K562 (cell line): ENCODE measurements around the gene PALM3. TPM values are rescaled to one million over a fixed set of nuclear protein-coding genes. Genes with fewer than 3 reads are reported as not detected.

Experiments
- ATAC-seq: fragments of 200-7000 bp; cut with Tn5 transposase; 3 replicates; pipeline ENCODE4 v1.9.1; 2020; ENCODE audit warnings: moderate library complexity
- BruUV-seq: library from RNA; stranded (reverse); fragments of 400-500 nt; replicated peaks from 2 replicates; lab custom pipeline; 2021; lab: Mats Ljungman, UMichigan
- CTCF ChIA-PET: fragments of 300-600 bp; formaldehyde crosslinking; extraction: SDS; loops from one replicate; lab custom pipeline; 2021; ENCODE audit warnings: low intra/inter-chr PET ratio; lab: Yijun Ruan, JAX
- POLR2A ChIA-PET: fragments of 300-600, 350-650 bp; sonication (Branson Sonifier 250); formaldehyde crosslinking; extraction: SDS; loops from one replicate; lab custom pipeline; 2021; ENCODE audit warnings: antibody characterized with exemption, inconsistent platforms; lab: Yijun Ruan, JAX
- DNase-seq, 4 experiments: peaks; one replicate each; pipeline versions ENCODE4 v3.0.0 to v3.0.0-alpha.2; 2011 to 2018; ENCODE audit warnings: low spot score in 3 of 4, mixed read lengths in 3 of 4; ENCODE audit errors: extremely low read depth in 1 of 4
- FAIRE-seq: peaks from 2 replicates; lab custom pipeline; 2011; peaks lifted over from hg19 to GRCh38; lab: Jason Lieb, UNC
- H2AFZ ChIP-seq: 2 replicates; pipeline ENCODE4 v1.6.0; 2011; ENCODE audit warnings: low read depth, low read length, control low read depth, inconsistent platforms
- H3K27ac ChIP-seq: fragments of 200-600 bp; 3 replicates; pipeline ENCODE4 v1.8.0; 2011; ENCODE audit warnings: low read depth, mild to moderate bottlenecking, control low read depth, inconsistent platforms, low read length, moderate library complexity, mixed read lengths; ENCODE audit errors: extremely low read depth
- H3K27me3 ChIP-seq, 2 experiments: fragments of 300-600 bp in 1 of 2; 2 replicates in 1 of 2; 3 replicates in 1 of 2; pipeline versions ENCODE4 v1.6.0 to v1.8.0; 2011; ENCODE audit warnings: inconsistent platforms in 2 of 2, low read length in 2 of 2, mild to moderate bottlenecking in 1 of 2, mixed read lengths in 1 of 2, moderate library complexity in 1 of 2; ENCODE audit not compliant: control insufficient read depth in 2 of 2, insufficient read depth in 2 of 2
- H3K36me3 ChIP-seq: fragments of 300-600 bp; 3 replicates; pipeline ENCODE4 v1.8.0; 2011; ENCODE audit warnings: mild to moderate bottlenecking, low read length, inconsistent platforms; ENCODE audit not compliant: control insufficient read depth, insufficient read depth
- H3K4me1 ChIP-seq, 2 experiments: fragments of 200-600 bp in 1 of 2; replicated peaks in 1 of 2; 2 replicates in 1 of 2; 3 replicates in 1 of 2; pipeline versions ENCODE4 v1.5.1 to v1.8.0; 2011; ENCODE audit warnings: inconsistent platforms in 2 of 2, low read length in 2 of 2, mild to moderate bottlenecking in 1 of 2, mixed read lengths in 1 of 2, moderate library complexity in 1 of 2; ENCODE audit not compliant: control insufficient read depth in 2 of 2, insufficient read depth in 2 of 2
- H3K4me2 ChIP-seq: 2 replicates; pipeline ENCODE4 v1.6.1; 2011; ENCODE audit warnings: low read length, control low read depth, inconsistent platforms, mixed read lengths; ENCODE audit not compliant: insufficient read depth
- H3K4me3 ChIP-seq: fragments of 200-600 bp; sonication (generic), shearing (Covaris generic); 2 replicates; pipeline ENCODE4 v1.5.1; 2016; ENCODE audit warnings: control low read depth, inconsistent platforms
- H3K79me2 ChIP-seq: fragments of 200-600 bp; 3 replicates; pipeline ENCODE4 v1.8.0; 2011; ENCODE audit warnings: low read length, inconsistent platforms; ENCODE audit not compliant: control insufficient read depth, insufficient read depth
- H3K9ac ChIP-seq, 2 experiments: 2 replicates each; pipeline versions ENCODE4 v1.6.0 to v1.6.1; 2011; ENCODE audit warnings: low read depth in 2 of 2, low read length in 2 of 2, control low read depth in 1 of 2, inconsistent platforms in 1 of 2, mild to moderate bottlenecking in 1 of 2, mixed read lengths in 1 of 2; ENCODE audit not compliant: insufficient read depth in 1 of 2
- H3K9me1 ChIP-seq: one replicate; pipeline ENCODE4 v1.6.0; 2011; ENCODE audit warnings: inconsistent platforms, mild to moderate bottlenecking, low read length, moderate library complexity; ENCODE audit not compliant: control insufficient read depth, insufficient read depth
- H3K9me3 ChIP-seq: replicated peaks from 2 replicates; pipeline ENCODE4 v1.5.1; 2011; ENCODE audit warnings: low read depth, low read length, inconsistent platforms; ENCODE audit not compliant: control insufficient read depth, insufficient read depth
- H4K20me1 ChIP-seq: replicated peaks from 2 replicates; pipeline ENCODE4 v1.6.1; 2011; ENCODE audit warnings: low read length, inconsistent platforms, mixed read lengths; ENCODE audit not compliant: control insufficient read depth, insufficient read depth
- ATF2 ChIP-seq: sonication (generic); formaldehyde crosslinking; IDR thresholded peaks from 2 replicates; pipeline ENCODE4 v1.8.1; 2022; ENCODE audit warnings: missing genetic modification reagents
- CTCF ChIP-seq, 3 experiments: IDR thresholded peaks in 2 of 3; conservative IDR thresholded peaks in 1 of 3; 2 replicates each; pipeline ENCODE4 v1.5.1; 2011 to 2012; ENCODE audit warnings: low read length in 3 of 3, mild to moderate bottlenecking in 3 of 3, control low read depth in 2 of 3, improper control_type of control experiment in 1 of 3, inconsistent platforms in 1 of 3, low read depth in 1 of 3, mixed read lengths in 1 of 3, moderate library complexity in 1 of 3; ENCODE audit not compliant: insufficient read depth in 2 of 3
- KAT2B ChIP-seq: IDR thresholded peaks from one replicate; pipeline ENCODE4 v1.6.1; 2012; ENCODE audit warnings: low read depth, mild to moderate bottlenecking, control low read depth, inconsistent platforms, low read length, moderate library complexity
- KHSRP ChIP-seq: fragments of 450-650 bp; IDR thresholded peaks from 2 replicates; pipeline ENCODE4 v1.6.1; 2017
- PATZ1 ChIP-seq: fragments of 250-450 bp; sonication (Bioruptor Pico); IDR thresholded peaks from 2 replicates; pipeline ENCODE4 v1.5.0; 2020; ENCODE audit warnings: mild to moderate bottlenecking, borderline replicate concordance
- PHF20 ChIP-seq: fragments of 450-650 bp; IDR thresholded peaks from 2 replicates; pipeline ENCODE4 v1.6.1; 2018; ENCODE audit not compliant: partially characterized antibody
- PPARD ChIP-seq: fragments of 250-450 bp; sonication (Bioruptor Pico); IDR thresholded peaks from 2 replicates; pipeline ENCODE4 v1.8.0; 2022; ENCODE audit warnings: inconsistent platforms, mild to moderate bottlenecking, moderate library complexity
- SLC30A9 ChIP-seq: fragments of 250-450 bp; sonication (Bioruptor Pico); IDR thresholded peaks from 2 replicates; pipeline ENCODE4 v1.8.0; 2022; ENCODE audit warnings: mild to moderate bottlenecking, moderate library complexity
- TBP ChIP-seq: optimal IDR thresholded peaks from 2 replicates; pipeline ENCODE3; 2011; ENCODE audit warnings: low read depth, low read length, improper control_type of control experiment
- ZNF121 ChIP-seq: sonication (generic); formaldehyde crosslinking; conservative IDR thresholded peaks from 2 replicates; pipeline ENCODE4 v1.8.0; 2022; ENCODE audit warnings: missing genetic modification reagents
- WGBS: fragments of 100-300 bp; shearing (Covaris generic); methylation state at CpG from one replicate; pipeline ENCODE4 v1.1.6; 2016; ENCODE audit warnings: low coverage, mixed read lengths; ENCODE audit not compliant: insufficient coverage; ENCODE audit errors: missing lambda C conversion rate; 5-methylcytosine and 5-hydroxymethylcytosine counted together
- in situ Hi-C: fragments of 300-500 bp; cut with MboI; formaldehyde crosslinking; loops from 4 replicates; pipeline ENCODE4 v1.15.0; 2018; ENCODE audit warnings: inconsistent platforms, mixed read lengths
- intact Hi-C: fragments of 100-400 bp; cut with micrococcal nuclease; formaldehyde crosslinking; loops from 2 replicates; pipeline ENCODE4 v1.14.2; 2022
- polyA plus RNA-seq, 8 experiments: library from polyadenylated mRNA; depleted of rRNA in 4 of 8; stranded (reverse) in 5 of 8; unstranded in 3 of 8; fragments of >200 nt; fragmentation: Nextera tagmentation in 2 of 8; fragmentation: Illumina TruSeq in 1 of 8; extraction: Ambion mirVana in 2 of 8; extraction: Trizol in 1 of 8; gene quantifications; 2 replicates each; pipeline versions ENCODE4 v1.2.1 to v1.2.3, GENCODE V29; 2011 to 2014; ENCODE audit warnings: inconsistent platforms in 1 of 8, missing spikeins in 1 of 8
- total RNA-seq, 7 experiments: library from RNA; depleted of rRNA in 6 of 7; stranded (reverse); fragments of >200 nt in 6 of 7; fragmentation: Illumina TruSeq in 2 of 7; extraction: Trizol in 2 of 7; gene quantifications; 2 replicates each; pipeline versions ENCODE4 v1.2.1 to v1.2.3, GENCODE V29; 2011 to 2021; ENCODE audit warnings: low replicate concordance in 1 of 7
- TF ChIP-seq, protein P1 (sequence below): fragments of 200-400 bp; formaldehyde crosslinking; IDR thresholded peaks from 2 replicates; pipeline ENCODE4 v1.6.1; 2017; ENCODE audit warnings: mild to moderate bottlenecking, low read depth, low read length, moderate library complexity

The PALM3 gene
- total and polyA plus RNA-seq, 9 of the 15 experiments (the other 6 are each of a cell fraction or from before 2014, with no cell fraction given), result 0.07 to 9.3 (median 3.3) TPM

- peaks cover 10% of the 10 kb centered on the region for H3K9me3 ChIP-seq
- intact Hi-C loops (no loop called here), in situ Hi-C loops (no loop called here)
- no peaks in the 10 kb centered on the region for H3K9me1 ChIP-seq
- no TSS peak for BruUV-seq
- no peak overlapping the region for H3K4me3 ChIP-seq
- no peak for ATAC-seq
- no peaks in the 10 kb centered on the region for H3K79me2 ChIP-seq
- H3K4me1 ChIP-seq, result peaks cover 2 to 16% of the 10 kb centered on the region in 2 experiments; a peak in 3 of 5 replicates
- no peak overlapping the region for H3K4me2 ChIP-seq
- no peak for FAIRE-seq
- H3K36me3 ChIP-seq, result peaks cover 15% of the 10 kb centered on the region; the same call in 1 of the 3 replicates
- no peaks in the 10 kb centered on the region for H4K20me1 ChIP-seq
- CTCF ChIA-PET, result no interaction called here
- H3K27ac ChIP-seq, result no peak overlapping the region
- no peaks in the 10 kb centered on the region for H3K27me3 ChIP-seq
- 89% methylated on average over 6 of the region's 11 CpGs for WGBS
- TF ChIP-seq CTCF (IDR thresholded peaks at IDR 0.05 in 2 of 3, conservative IDR thresholded peaks at IDR 0.05 in 1 of 3; ENCODE audit: insufficient read depth in 2 of 3, low read depth in 1 of 3, low read length in 3 of 3) (peak in 1 of 3 experiments; percentile 25; a peak in 1 of 6 replicates), TBP (no peak), ZNF121 (CRISPR knock-in tag) (peak; percentile 97), PHF20 (no peak), PPARD (CRISPR knock-in tag) (no peak), KAT2B (no peak), SLC30A9 (CRISPR knock-in tag) (no peak), PATZ1 (CRISPR knock-in tag) (no peak), KHSRP (no peak), ATF2 (CRISPR knock-in tag) (no peak)
- TF ChIP-seq, protein P1, sequence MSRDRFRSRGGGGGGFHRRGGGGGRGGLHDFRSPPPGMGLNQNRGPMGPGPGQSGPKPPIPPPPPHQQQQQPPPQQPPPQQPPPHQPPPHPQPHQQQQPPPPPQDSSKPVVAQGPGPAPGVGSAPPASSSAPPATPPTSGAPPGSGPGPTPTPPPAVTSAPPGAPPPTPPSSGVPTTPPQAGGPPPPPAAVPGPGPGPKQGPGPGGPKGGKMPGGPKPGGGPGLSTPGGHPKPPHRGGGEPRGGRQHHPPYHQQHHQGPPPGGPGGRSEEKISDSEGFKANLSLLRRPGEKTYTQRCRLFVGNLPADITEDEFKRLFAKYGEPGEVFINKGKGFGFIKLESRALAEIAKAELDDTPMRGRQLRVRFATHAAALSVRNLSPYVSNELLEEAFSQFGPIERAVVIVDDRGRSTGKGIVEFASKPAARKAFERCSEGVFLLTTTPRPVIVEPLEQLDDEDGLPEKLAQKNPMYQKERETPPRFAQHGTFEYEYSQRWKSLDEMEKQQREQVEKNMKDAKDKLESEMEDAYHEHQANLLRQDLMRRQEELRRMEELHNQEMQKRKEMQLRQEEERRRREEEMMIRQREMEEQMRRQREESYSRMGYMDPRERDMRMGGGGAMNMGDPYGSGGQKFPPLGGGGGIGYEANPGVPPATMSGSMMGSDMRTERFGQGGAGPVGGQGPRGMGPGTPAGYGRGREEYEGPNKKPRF, result no peak
- H2AFZ ChIP-seq, result no peak overlapping the region
- no peak for DNase-seq
- POLR2A ChIA-PET, result interaction anchor here (0.8 to 0.9 kb wide), 4 partner anchors 9 to 309 kb away, joined by 3 to 4 read pairs (median 3); partner anchors contain the start of gene PRKACA
- peak overlapping the region in 1 of 2 experiments; percentile 22; a peak in 1 of 4 replicates for H3K9ac ChIP-seq
Measured at GRCh38 chr19:14096272-14096992, 34.6 kb upstream of the PALM3 start.
